GM12891 (cell line): ENCODE results near the gene SLC2A4.

ENCODE experiments used
- POLR2AphosphoS5 ChIP-seq: IDR thresholded peaks from 2 replicates; pipeline ENCODE4 v1.6.1; 2011; ENCODE audit warnings: low read depth, low read length, control low read depth
- SPI1 ChIP-seq: IDR thresholded peaks from 2 replicates; pipeline ENCODE4 v1.6.1; 2011; ENCODE audit warnings: low read depth, low read length, control low read depth
- TAF1 ChIP-seq: IDR thresholded peaks from 2 replicates; pipeline ENCODE4 v1.6.1; 2011; ENCODE audit warnings: low read depth, low read length, control low read depth

DNA sequence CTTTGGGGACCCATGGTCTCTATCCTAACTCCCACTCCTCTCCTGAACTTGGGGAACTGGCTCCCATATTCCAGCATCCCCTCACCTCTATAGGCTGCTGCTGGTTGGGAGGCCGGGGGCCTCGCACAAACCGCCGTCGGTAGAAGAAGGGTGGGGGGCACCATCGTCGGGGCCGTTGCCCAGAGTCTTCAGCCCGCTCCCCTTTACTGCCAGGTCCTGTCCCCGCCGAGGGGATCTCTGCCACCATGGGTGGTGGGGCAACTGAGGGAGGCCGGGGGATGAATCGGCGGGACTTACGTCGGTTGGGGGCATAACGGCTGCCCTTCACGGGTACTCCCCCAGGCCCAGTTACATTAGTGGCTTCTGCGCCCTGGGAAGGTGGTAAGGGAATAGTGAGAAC, 8.6 kb downstream of the SLC2A4 start:
- TF ChIP-seq POLR2AphosphoS5, result no peak
- TF ChIP-seq TAF1, result no peak
- no peak for TF ChIP-seq SPI1
